GM19238 (cell line): ENCODE data around the gene PARP15.
"Not testable (repeated sequence)": the region's sequence is repeated elsewhere in the genome, so short reads cannot be mapped to it uniquely, and the experiment has no call there.

Experiments
- DNase-seq: peaks from one replicate; pipeline ENCODE4 v3.0.0; 2011; ENCODE audit warnings: low spot score; ENCODE audit not compliant: insufficient read length

Gene PARP15

DNA sequence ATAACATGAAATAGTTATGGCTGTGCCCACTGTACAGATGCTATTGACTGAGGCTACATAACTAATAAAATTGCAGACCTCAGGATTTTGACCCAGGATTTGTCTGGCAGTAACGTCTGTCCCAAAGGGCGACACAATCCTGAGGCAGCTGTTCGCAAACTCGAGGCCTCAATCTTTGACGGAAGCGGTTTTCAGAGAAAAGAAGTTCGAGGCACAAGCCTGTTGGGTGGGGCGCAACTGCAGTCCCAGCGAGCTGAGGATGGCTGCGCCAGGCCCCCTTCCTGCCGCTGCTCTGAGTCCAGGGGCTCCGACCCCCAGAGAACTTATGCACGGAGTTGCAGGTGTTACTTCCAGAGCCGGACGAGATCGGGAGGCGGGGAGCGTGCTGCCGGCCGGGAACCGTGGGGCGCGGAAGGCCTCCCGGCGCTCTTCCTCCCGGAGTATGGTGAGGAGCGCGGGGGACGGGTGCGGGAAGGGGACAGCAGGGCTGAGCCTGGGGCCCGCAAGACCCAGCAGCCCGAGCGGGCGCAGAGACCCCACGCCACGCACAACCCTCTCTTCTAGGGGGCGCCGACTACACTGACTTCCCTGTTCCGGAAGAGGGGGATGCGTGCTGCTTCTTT, at the start of gene PARP15:
Gene PARP15, plus strand, starts transcription at position 242 of the 623 bp plus-strand sequence. Its CDS starts 18 bp downstream, at position 260.
- DNase-seq: no peak

DNA sequence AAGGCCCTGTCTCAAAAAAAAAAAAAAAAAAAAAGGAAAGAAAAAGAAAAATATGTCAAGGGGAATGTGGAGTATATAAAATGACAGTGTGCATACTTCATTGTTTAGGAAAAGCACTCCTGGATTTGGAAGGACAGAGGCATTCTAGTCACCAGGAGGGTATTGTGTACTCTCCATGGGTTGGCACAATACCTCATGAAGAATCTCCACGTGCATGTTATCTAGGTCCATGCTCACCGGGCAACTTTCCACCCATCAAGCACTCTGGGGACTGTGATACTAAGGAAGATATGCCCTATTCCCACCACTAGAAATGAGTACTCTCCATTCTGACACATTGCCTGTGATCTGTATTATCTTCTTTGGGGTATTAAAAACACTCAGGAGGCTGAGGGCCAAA, 47.3 kb upstream of the PARP15 start:
- DNase-seq: no peak

DNA sequence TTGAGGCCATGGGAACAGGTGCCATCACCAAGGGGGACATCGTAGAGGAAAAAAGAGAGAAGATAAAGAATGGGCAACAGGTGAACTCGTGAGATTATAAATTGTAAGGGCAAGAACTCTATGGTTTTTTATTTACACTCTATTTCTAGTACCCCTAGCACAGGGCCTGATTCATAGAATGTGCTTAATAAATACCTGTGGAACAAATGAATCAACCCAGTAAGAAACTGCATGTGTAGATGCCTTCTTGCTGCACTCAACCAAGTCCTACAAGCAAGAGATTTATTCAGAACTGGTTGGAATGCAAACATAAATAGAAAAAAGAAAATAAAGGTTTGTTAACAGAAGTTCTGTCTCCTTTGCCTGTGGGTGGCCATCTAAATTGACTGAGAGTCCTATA, 44.0 kb upstream of the PARP15 start:
- DNase-seq: no peak

DNA sequence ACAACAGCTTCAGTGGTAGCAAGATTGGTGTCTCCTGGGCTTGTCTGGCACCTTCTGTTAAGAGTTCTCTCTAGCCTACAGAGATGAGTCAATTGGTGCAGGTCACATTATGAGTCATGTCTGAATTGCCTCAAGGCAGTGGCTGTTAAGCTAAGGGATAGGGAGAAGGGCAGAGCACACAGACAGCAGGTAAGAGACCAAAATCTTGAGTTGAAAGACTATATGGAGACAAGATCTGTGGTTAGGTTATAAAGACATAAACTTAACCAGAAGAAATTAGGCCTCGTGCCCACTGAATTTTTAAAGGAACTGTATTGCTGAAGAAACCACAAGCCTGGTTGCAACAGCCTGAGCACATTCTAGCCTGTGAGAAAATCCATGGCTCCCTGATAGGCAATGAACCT, 43.5 kb upstream of the PARP15 start:
- peak; percentile 63 for DNase-seq

DNA sequence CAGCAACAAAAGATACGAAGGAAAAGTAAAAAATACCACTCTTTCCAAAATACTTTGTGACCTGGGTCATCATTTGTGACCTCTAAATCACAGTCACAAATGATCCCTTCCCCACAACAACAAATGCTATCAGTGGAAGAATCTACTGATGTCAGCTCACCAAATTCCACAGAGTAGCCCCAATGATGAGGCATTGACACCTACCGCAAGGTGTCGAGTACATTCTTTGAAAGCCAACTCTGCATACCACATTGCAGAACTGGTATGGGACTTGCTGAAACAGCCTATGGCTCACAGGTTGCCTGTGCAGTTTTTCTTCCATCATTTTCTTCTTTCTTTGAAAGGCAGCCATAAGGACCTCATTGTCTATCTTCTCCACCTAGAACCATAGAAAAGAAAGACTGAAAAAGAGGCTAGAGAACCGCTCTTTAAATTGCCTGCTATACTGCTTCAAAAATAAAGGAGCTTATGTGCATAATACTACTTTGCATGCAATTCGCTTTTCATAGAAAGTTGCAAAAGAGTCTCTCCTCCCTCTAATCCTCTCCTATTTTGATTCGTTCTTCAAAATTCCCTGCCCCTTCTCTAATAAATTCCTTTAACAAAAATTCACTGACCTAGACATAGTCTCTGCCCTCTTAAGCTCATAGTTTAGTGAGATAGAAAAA, 41.4 kb upstream of the PARP15 start:
- no peak for DNase-seq

DNA sequence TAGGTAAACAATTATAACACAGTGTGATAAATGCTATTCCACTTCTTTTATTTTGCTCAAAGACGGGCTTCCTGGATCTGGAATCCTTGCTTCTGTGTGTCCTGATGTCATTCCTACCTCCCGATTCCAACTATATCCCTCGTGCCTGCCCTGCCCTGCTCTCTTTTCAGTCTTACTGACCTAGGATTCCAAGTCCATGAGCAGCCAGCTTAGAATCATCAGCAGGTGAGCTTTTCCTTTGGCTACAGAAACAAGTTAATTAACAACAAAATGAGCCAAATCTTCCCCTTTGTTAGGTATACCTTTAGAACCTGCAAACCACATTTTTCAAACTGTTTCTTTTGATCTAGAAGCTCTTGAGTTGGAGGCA, 40.8 kb upstream of the PARP15 start:
- no peak for DNase-seq

DNA sequence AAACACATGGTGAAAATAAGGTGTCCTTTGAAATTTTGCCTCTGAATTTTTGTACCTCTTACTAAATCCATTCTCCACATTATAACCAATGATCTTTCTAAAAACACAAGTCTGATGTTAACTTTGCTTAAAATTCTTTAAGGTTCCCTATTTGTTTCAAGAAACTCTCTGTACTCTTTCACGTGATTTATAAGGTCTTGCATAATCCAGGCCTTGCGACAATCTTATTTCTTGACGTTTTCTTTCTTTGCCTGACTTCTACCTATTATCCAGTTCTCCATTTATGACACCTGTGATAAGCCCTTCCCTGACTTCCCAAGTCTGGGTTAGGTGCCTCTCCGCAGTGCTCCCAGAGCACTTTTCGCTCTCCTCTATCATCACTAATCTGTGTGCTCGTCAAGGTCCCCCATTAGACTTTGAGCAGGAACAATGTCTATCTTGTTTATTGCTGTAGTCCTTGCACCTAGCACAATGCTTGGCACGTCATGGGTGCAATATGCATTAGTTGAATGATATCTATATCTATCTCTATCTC, 38.4 kb upstream of the PARP15 start:
- no peak for DNase-seq

DNA sequence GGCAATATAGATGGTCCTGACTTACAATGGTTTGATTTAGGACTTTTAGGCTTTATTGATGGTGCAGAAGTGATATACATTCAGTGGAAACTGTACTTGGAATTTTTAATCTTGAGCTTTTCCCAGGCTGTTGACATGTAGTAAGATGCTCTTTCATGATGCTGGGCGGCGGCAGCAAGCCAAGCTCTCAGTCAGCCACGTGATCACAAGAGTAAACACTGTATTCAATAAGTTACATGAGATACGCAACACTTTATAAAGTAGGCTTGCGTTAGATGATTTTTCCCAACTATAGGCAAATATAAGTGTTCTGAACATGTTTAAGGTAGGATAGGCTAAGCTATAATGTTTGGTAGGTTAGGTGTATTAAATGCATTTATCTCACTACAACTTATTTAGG, 31.3 kb upstream of the PARP15 start:
- DNase-seq: no peak

DNA sequence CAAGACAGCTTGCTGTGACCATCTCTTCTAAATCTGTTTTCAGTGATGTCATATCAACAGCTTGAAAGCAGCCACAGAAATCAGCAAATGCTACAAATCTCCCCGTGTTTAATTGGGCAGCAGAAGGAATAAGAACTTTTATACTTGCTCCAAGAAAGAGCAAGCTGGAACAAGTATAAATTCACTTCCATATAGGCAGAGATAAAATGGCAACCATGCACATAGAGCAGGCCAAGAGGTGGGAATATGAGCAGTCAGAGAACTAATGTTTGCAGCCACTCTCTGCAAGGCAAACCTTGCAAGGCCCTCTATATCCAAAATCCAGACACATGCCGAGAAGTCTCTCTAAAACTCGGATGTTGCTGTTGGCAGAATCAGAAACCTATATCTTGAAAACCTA, 29.4 kb upstream of the PARP15 start:
- no peak for DNase-seq

DNA sequence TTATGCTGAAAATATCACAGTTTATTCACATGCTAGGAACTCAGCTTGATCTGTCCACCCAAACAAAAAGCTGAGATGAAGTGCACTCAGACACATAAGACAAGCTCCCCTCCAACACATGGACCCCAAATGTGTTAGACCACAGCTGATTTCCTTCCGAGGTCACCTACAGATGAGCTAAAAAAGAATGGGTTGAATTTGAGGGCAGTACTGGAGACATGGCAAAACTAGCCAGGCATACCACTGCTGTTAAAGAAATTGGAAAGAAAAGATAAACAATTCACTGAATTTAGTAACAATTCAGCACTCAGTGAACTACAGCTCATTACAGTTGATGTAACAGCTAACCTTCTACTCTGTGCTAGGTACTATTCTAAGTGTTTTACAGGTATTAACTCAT, 28.8 kb upstream of the PARP15 start:
- DNase-seq: no peak

DNA sequence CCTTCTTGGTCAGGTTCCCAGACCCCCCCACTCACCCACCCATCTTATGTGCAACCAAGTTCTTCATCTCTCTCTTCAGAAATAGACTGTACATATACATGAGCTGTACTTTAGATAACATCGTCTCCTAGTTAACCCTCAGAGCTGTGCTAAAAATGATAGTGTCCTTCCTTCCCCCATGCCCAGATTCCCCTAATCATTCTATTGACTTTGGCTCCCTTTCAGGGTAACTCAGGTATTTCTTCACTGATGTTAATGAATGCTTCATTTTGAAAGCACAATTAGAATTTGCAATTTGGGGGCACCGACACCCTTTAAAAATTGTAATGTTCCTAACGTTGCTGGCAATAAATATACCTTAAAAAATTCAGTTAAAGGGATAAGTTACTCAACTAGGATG, 24.3 kb upstream of the PARP15 start:
- DNase-seq: no peak

DNA sequence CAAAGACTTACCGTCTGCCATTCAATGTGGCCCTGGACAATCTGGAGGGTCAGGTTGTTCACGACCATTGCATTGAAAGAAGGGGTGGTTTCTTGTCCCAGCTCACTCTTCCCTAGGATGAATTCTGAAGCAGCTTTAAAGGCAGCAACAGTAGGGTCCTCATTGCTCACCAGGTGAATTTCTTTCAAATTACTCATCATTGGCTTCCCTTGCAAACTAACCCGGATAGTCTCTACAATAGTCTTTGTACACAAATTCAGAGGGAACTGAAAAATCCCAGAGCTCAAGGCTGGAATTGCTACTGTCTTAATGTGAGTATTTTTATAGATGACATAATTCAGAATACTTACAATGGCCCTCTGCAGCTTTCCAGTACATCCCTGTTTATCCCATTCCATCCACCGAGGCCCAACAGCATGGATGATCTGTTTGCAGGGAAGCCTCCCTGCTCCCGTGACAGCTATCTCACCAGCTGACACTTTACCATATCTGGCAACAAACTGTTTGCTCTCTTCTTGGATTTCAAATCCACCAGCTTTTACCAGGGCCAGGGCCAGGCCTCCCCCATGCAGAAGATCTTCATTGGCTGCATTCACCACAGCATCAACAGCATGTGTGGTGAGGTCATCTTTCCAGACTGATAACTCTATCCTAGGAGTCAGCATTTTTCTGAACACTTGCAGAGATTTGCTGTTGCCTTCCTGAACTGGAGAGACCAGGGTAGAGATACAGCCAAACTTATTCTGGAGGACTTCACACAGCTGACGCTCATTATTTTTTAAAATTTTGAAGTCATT, 22.0 kb upstream of the PARP15 start:
- DNase-seq: no peak

DNA sequence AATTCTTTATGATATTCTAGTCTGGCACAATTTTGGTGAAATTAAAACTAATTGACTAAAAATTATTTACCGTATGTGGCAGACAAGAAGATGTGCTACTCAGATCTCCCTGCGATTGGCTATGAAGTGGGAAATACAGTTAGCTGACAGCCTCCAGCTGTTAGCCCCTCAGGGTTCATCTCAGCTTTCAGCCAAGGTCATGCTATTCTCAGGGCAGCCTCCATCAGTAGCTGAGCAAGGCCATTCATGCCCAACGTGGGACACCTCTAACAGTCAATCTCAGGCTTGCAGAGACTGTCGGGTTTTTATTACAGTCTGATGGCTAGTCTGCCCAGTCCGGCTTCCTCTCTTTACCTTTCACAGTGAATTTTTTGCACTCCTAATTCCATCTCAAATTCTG, 20.1 kb upstream of the PARP15 start:
- no peak for DNase-seq

DNA sequence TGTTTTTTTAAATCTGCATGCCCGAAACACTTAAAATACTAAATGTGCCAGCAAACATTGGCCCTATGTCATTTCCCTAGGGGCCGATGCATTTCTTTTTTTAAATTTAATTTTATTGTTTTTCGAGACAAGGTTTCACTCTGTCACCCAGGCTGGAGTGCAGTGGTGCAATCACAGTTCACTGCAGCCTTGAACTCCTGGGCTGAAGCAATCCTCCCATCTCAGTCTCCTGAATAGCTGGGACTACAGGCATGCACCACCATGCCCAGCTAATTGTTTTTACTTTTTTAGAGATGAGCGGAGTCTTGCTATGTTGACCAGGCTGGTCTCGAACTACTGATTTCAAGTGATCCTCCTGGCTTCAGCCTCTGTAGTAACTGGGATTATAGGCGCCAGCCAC, 18.8 kb upstream of the PARP15 start:
- DNase-seq: no peak

DNA sequence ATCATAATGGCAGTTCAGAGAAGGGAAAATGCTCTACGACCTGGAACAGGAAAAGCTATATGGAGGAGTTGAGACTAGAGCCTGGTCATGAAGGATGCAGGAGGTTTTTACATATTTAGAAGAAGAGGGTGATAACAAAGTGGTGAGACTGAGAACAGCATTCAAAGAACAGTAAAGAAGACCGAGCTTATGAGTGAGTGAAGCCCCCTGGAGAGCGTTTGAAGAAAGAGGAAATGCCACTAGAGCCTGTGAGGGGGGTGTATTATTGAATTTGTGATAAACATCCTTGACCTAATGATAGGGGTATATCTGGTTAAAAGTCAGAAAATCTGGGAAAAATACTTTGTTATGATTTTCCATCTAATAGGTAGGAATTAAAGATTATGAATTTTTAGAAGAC, 17.5 kb upstream of the PARP15 start:
- DNase-seq: no peak

DNA sequence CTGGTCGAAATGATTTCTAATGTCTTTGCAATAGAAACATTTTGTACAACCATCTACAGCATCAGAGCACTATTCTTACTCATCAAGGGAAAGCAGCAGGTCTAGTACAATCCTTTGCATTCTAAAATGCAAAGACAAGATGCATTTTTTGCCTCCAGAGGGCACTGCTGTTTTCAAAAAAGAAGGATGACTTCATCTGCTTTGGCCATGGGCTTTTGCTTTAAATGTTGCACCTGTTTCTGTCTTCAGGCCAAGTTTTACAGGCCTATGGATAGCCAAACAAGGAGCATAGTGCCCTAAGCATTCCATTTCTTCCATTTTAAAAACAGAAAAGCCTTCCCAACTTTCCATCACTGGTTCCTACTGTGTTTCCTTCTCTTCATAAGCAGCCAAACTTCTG, 16.8 kb upstream of the PARP15 start:
- peak; percentile 49 for DNase-seq

DNA sequence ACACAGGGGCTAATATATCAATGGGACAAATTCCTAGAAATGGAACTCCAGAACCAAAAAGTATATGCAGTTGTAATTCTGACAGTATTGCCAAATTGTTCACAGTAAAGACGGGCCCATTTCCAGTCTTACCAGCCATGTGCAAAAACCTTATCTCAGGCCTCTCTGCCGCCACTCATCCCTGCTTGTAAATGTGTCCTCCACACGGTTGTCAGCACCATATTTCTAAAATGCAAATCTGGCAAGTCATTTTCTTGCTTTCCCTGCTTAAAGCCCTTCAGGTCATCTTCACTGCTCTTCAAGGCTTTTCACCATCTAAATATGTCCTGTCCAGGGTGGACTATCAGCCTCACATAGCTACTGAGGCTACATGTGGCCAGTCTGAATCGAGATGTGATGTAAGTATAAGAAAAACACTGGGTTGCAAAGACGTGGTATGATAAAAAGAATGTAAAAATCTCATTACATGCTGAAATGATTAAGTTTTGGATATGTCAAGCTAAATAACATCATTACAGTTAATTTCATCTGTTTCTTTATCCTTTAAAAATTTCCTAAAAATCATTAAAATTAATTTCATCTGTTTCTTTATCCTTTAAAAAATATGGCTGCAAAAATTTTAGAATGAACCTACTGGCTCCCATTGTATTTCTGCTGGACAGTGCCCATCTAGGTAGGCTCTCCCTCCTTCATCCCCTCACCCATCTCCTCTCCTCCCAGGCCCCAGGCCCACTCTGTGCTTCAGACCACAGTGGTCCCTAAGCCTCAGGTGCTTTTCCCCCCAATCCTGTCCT, 14.3 kb upstream of the PARP15 start:
- no peak for DNase-seq

DNA sequence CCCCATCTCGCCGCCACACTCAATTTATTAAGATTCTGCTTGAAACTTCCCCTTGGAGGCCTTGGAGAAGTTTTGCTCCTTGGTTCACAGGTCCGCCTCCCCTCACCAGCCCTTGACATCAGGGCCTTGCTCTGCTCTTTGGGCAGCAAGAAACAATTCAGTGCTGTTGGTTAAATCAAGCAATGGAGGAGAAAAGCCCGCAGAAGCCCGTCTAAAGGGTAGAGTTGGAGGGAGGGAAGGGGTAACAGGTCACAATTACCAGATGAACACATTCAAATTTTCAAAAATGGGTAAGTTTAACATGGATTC, 13.8 kb upstream of the PARP15 start:
- DNase-seq: no peak

DNA sequence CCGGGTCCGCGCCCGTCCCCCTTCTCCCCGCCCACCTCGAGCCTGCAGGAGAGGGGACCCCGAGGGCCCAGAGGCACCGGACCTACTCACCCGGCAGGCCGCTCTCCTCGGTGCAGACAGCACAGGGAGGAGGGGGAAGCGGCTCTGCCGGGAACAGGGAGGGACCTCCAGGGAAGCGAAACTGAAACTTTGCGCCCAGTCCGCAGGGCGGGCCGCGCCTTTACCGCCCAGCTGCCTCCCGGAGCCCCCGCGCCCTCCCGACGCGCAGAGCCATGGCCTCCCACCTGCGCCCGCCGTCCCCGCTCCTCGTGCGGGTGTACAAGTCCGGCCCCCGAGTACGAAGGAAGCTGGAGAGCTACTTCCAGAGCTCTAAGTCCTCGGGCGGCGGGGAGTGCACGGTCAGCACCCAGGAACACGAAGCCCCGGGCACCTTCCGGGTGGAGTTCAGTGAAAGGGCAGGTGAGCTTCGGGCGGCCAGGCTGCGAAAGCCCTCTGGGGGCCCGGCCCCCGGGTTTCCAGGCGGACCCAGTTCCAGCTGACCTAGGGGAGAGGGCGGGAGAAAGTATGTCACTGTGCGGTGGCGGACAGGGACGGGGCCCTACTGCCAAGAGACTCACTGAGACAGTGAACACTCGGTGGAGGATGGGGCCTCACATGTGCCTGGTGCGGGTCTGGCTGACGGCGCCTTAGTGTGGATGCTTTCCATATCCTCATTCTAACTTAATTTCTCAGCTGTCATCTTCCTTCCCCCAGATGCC, 13.1 kb upstream of the PARP15 start, which contains the start of the genes DTX3L and PARP9:
Gene DTX3L, plus strand, starts transcription at position 184 of the 758 bp plus-strand sequence. Its CDS starts 89 bp downstream, at position 273.
Gene PARP9, minus strand, starts transcription at position 146 of the 758 bp plus-strand sequence. CDS start 4,680 bp downstream, outside the sequence.
- DNase-seq: peak; percentile 63

DNA sequence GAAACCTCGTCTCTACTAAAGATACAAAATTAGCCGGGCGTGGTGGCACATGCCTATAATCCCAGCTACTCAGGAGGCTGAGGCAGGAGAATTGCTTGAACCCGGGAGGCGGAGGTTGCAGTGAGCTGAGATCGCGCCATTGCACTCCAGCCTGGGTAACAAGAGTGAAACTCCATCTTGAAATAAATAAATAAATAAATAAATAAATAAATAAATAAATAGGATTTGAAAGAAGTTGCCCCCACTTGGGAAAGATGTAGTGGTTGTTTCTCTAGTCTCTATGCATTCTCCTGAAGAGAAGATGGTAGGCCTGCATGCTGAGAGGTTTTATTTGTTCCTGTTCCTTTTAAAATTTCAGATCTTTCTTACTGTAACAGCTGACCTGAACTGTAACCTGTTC, 9.3 kb upstream of the PARP15 start:
- not testable (repeated sequence) for DNase-seq

DNA sequence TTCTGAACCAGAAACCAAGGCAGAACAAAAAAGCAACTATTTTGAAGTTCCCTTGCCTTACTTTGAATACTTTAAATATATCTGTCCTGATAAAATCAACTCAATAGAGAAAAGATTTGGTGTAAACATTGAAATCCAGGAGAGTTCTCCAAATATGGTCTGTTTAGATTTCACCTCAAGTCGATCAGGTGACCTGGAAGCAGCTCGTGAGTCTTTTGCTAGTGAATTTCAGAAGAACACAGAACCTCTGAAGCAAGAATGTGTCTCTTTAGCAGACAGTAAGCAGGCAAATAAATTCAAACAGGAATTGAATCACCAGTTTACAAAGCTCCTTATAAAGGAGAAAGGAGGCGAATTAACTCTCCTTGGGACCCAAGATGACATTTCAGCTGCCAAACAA, 8.7 kb upstream of the PARP15 start:
- DNase-seq: no peak
